ENCODE results near the gene RIMS3.

GRCh38 chr1:40607921-40608320 is 57.6 kb downstream of the RIMS3 start:
- no peak for TF ChIP-seq CTCF (IDR thresholded peaks at IDR 0.05)
- no peak for TF ChIP-seq EZH2 (IDR thresholded peaks at IDR 0.05)
